Astrocyte (in vitro differentiated cells and primary cell): Measurements from ENCODE around the gene OR2D3. TPM values are rescaled to one million over a fixed set of nuclear protein-coding genes. Genes with fewer than 3 reads are reported as not detected.

Source experiments
- DNase-seq: peaks from one replicate; pipeline ENCODE4 v3.0.0-alpha.2; 2010; ENCODE audit warnings: low read depth
- FAIRE-seq: peaks from 2 replicates; lab custom pipeline; 2011; peaks lifted over from hg19 to GRCh38; lab: Jason Lieb, UNC
- H2AFZ ChIP-seq: 2 replicates; pipeline ENCODE4 v1.6.0; 2012; ENCODE audit warnings: low read depth, low read length, inconsistent platforms
- H3K27ac ChIP-seq: 2 replicates; pipeline ENCODE4 v1.5.1; 2011; ENCODE audit warnings: low read depth, low read length, inconsistent platforms
- H3K27me3 ChIP-seq: 2 replicates; pipeline ENCODE4 v1.6.0; 2011; ENCODE audit warnings: low read length, inconsistent platforms; ENCODE audit not compliant: insufficient read depth
- H3K36me3 ChIP-seq: 2 replicates; pipeline ENCODE4 v1.5.1; 2011; ENCODE audit warnings: low read length, inconsistent platforms; ENCODE audit not compliant: insufficient read depth
- H3K4me1 ChIP-seq: 2 replicates; pipeline ENCODE4 v1.5.1; 2011; ENCODE audit warnings: low read length, inconsistent platforms; ENCODE audit not compliant: insufficient read depth
- H3K4me2 ChIP-seq: 2 replicates; pipeline ENCODE4 v1.6.0; 2012; ENCODE audit warnings: low read length, inconsistent platforms
- H3K4me3 ChIP-seq: 2 replicates; pipeline ENCODE4 v1.5.1; 2011; ENCODE audit warnings: low read depth, mild to moderate bottlenecking, low read length, inconsistent platforms; ENCODE audit not compliant: insufficient read depth
- H3K79me2 ChIP-seq: 2 replicates; pipeline ENCODE4 v1.6.0; 2012; ENCODE audit warnings: mild to moderate bottlenecking, low read length, inconsistent platforms; ENCODE audit not compliant: insufficient read depth
- H3K9ac ChIP-seq: 2 replicates; pipeline ENCODE4 v1.6.0; 2012; ENCODE audit warnings: mild to moderate bottlenecking, low read length, inconsistent platforms
- H3K9me3 ChIP-seq: 2 replicates; pipeline ENCODE4 v1.5.1; 2012; ENCODE audit warnings: low read depth, mild to moderate bottlenecking, low read length, inconsistent platforms; ENCODE audit not compliant: insufficient read depth
- H4K20me1 ChIP-seq: 2 replicates; pipeline ENCODE4 v1.6.0; 2012; ENCODE audit warnings: low read length, inconsistent platforms; ENCODE audit not compliant: insufficient read depth
- H3K27ac Mint-ChIP-seq: one replicate; pipeline ENCODE4 v1.8.0; 2021; ENCODE audit warnings: mild to moderate bottlenecking, mixed read lengths; ENCODE audit not compliant: unreplicated experiment
- H3K27me3 Mint-ChIP-seq: one replicate; pipeline ENCODE4 v1.8.0; 2021; ENCODE audit warnings: low read depth, mixed read lengths; ENCODE audit not compliant: unreplicated experiment
- H3K36me3 Mint-ChIP-seq: one replicate; pipeline ENCODE4 v1.8.0; 2021; ENCODE audit warnings: low read depth, mixed read lengths; ENCODE audit not compliant: unreplicated experiment
- H3K4me1 Mint-ChIP-seq: one replicate; pipeline ENCODE4 v1.8.0; 2021; ENCODE audit warnings: low read depth, mixed read lengths; ENCODE audit not compliant: unreplicated experiment
- H3K4me3 Mint-ChIP-seq: one replicate; pipeline ENCODE4 v1.8.0; 2021; ENCODE audit warnings: mild to moderate bottlenecking, moderate library complexity, mixed read lengths; ENCODE audit not compliant: unreplicated experiment
- H3K9me3 Mint-ChIP-seq: one replicate; pipeline ENCODE4 v1.8.0; 2021; ENCODE audit warnings: mild to moderate bottlenecking, mixed read lengths; ENCODE audit not compliant: unreplicated experiment
- CTCF ChIP-seq: IDR thresholded peaks from 2 replicates; pipeline ENCODE4 v1.5.1; 2011; ENCODE audit warnings: low read depth, mild to moderate bottlenecking, inconsistent platforms, low read length, moderate library complexity; ENCODE audit not compliant: insufficient read depth
- EZH2 ChIP-seq: IDR thresholded peaks from 2 replicates; pipeline ENCODE4 v1.6.1; 2012; ENCODE audit warnings: mild to moderate bottlenecking, low read length, inconsistent platforms; ENCODE audit not compliant: insufficient read depth
- total RNA-seq: library from RNA; stranded (reverse); gene quantifications from 2 replicates; pipeline ENCODE4 v1.2.1, GENCODE V29; 2021

OR2D3 gene
- total RNA-seq, 1 donor from 2014 or later: not detected

DNA sequence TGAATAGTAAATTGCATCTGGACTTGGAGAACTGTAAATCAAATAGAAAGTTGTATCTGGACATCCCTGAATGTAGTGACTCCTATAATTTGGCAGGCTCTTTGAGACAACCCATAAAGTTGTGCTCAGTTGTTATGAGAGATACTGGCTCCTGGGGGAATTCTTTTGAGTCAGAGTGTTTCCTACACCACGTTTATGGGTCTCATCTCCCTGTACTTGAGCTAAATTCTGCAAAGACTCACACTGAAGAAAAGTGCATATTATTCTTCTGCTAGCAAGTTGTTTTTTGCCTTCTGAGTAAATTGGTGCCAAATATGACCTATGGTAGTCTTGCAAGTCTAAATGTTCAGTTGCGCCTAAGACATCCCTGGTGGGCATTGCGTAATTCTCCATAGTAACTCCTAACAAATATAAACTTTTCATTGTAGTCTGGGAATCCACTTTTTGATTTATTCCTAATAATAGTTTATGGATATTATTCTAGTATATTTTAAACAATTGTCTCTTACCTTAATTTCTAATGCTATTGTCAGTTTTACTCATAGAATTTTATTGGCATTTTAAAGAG is 10.4 kb downstream of the OR2D3 start:
- Mint-ChIP-seq H3K27me3 (no peaks in the 10 kb centered on the region), H3K9me3 (no peaks in the 10 kb centered on the region), H3K27ac (no peak overlapping the region), H3K4me3 (no peak overlapping the region), H3K4me1 (no peaks in the 10 kb centered on the region), H3K36me3 (no peaks in the 10 kb centered on the region)
- Histone ChIP-seq H3K9ac (no peak overlapping the region), H3K9me3 (no peaks in the 10 kb centered on the region), H3K27ac (no peak overlapping the region), H3K79me2 (peaks cover 6% of the 10 kb centered on the region), H3K4me1 (peaks cover 8% of the 10 kb centered on the region), H3K36me3 (no peaks in the 10 kb centered on the region), H2AFZ (no peak overlapping the region), H4K20me1 (no peaks in the 10 kb centered on the region), H3K4me2 (no peak overlapping the region), H3K4me3 (no peak overlapping the region), H3K27me3 (no peaks in the 10 kb centered on the region)
- DNase-seq: no peak
- no peak for TF ChIP-seq EZH2
- TF ChIP-seq CTCF: no peak
- no peak for FAIRE-seq

GRCh38 chr11:6932145-6932544 is 11.3 kb downstream of the OR2D3 start:
- no peaks in the 10 kb centered on the region for H3K27me3 ChIP-seq
- TF ChIP-seq CTCF (no peak), EZH2 (no peak)
- no peak overlapping the region for H3K4me2 ChIP-seq
- DNase-seq (no peak), FAIRE-seq (no peak)
- H2AFZ ChIP-seq: no peak overlapping the region
- H3K9ac ChIP-seq: no peak overlapping the region
- H3K4me3 Mint-ChIP-seq: no peak overlapping the region
- H3K79me2 ChIP-seq: peaks cover 6% of the 10 kb centered on the region
- H3K27me3 Mint-ChIP-seq: no peaks in the 10 kb centered on the region
- H3K9me3 Mint-ChIP-seq: no peaks in the 10 kb centered on the region
- H3K36me3 ChIP-seq: no peaks in the 10 kb centered on the region
- no peak overlapping the region for H3K27ac ChIP-seq
- no peaks in the 10 kb centered on the region for H3K4me1 Mint-ChIP-seq
- no peaks in the 10 kb centered on the region for H3K9me3 ChIP-seq
- peaks cover 6% of the 10 kb centered on the region for H3K4me1 ChIP-seq
- H3K27ac Mint-ChIP-seq: no peak overlapping the region
- no peaks in the 10 kb centered on the region for H3K36me3 Mint-ChIP-seq
- no peak overlapping the region for H3K4me3 ChIP-seq
- H4K20me1 ChIP-seq: no peaks in the 10 kb centered on the region

- Histone ChIP-seq H3K4me3 (no peak overlapping the region), H3K4me2 (no peak overlapping the region), H3K27ac (no peak overlapping the region), H3K27me3 (no peaks in the 10 kb centered on the region), H4K20me1 (no peaks in the 10 kb centered on the region), H3K36me3 (no peaks in the 10 kb centered on the region), H3K9ac (no peak overlapping the region), H3K4me1 (no peaks in the 10 kb centered on the region), H3K79me2 (no peaks in the 10 kb centered on the region), H2AFZ (no peak overlapping the region), H3K9me3 (no peaks in the 10 kb centered on the region)
- no peak for DNase-seq
- TF ChIP-seq CTCF: no peak
- no peak for TF ChIP-seq EZH2
- no peaks in the 10 kb centered on the region for H3K9me3 Mint-ChIP-seq
- no peak for FAIRE-seq
- H3K4me1 Mint-ChIP-seq: no peaks in the 10 kb centered on the region
- no peak overlapping the region for H3K27ac Mint-ChIP-seq
- H3K27me3 Mint-ChIP-seq: no peaks in the 10 kb centered on the region
- H3K4me3 Mint-ChIP-seq: no peak overlapping the region
- H3K36me3 Mint-ChIP-seq: peaks cover 3% of the 10 kb centered on the region
Observed at GRCh38 chr11:6941970-6942369, 21.2 kb downstream of the OR2D3 start.
